Testis (tissue), 2 donors: ENCODE measurements around the gene NAV3.

ENCODE experiments used
- POLR2A ChIP-seq: fragments of 450-650 bp; IDR thresholded peaks from one replicate; pipeline ENCODE4 v1.6.1; 2017; ENCODE audit warnings: antibody characterized with exemption, mild to moderate bottlenecking, moderate library complexity
- TF ChIP-seq, protein P1 (sequence below), 3 experiments: fragments of 450-650 bp in 2 of 3; fragments of 200-600 bp in 1 of 3; sonication (generic) in 1 of 3; IDR thresholded peaks; one replicate each; pipeline ENCODE4 v1.5.1; 2016 to 2019; ENCODE audit warnings: antibody characterized with exemption in 3 of 3, mild to moderate bottlenecking in 2 of 3, moderate library complexity in 1 of 3

DNA sequence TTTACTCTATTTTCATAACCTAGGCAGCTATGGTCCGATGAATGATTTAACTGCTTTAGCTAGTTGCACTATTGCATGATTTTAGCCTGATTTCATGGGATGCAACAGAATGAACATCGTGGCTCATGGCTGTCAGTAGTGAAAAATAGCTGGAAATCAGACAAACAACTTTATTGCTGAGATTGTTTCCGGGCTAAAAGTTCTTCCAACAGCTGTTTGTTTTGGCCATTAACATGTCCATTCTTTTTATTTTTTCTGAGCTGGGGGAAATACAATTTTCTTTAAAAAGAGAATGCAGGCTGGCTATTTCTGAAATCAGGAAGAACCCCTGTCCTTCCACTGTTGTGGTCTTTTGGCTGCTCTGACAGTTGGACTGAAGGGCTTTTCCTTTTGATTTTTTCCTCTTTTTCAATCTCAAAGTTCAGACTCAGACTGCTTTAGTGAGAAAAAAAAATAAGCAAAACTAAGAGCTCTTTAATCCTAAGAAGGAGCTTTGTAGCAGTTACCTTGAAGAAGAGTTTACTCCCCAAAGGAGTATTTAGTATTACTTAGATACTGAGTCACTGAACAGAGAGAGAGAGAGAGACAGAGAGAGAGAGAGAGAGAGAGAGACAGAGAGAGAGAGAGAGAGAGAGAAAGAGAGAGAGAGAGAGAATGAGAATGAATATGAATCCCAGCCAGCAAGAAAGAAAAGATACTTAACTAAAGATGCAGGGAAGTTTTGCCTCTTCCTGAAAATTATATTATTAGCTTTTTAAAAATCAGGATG, at the start of gene NAV3:
- TF ChIP-seq, protein P1, sequence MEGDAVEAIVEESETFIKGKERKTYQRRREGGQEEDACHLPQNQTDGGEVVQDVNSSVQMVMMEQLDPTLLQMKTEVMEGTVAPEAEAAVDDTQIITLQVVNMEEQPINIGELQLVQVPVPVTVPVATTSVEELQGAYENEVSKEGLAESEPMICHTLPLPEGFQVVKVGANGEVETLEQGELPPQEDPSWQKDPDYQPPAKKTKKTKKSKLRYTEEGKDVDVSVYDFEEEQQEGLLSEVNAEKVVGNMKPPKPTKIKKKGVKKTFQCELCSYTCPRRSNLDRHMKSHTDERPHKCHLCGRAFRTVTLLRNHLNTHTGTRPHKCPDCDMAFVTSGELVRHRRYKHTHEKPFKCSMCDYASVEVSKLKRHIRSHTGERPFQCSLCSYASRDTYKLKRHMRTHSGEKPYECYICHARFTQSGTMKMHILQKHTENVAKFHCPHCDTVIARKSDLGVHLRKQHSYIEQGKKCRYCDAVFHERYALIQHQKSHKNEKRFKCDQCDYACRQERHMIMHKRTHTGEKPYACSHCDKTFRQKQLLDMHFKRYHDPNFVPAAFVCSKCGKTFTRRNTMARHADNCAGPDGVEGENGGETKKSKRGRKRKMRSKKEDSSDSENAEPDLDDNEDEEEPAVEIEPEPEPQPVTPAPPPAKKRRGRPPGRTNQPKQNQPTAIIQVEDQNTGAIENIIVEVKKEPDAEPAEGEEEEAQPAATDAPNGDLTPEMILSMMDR (IDR thresholded peaks at IDR 0.05): peak in 1 of 3 experiments; percentile 42
- TF ChIP-seq POLR2A: no peak
